ENCODE results near the gene GCKR.
"Not testable (repeated sequence)": the region's sequence is repeated elsewhere in the genome, so short reads cannot be mapped to it uniquely, and the experiment has no call there.

GCKR gene

DNA sequence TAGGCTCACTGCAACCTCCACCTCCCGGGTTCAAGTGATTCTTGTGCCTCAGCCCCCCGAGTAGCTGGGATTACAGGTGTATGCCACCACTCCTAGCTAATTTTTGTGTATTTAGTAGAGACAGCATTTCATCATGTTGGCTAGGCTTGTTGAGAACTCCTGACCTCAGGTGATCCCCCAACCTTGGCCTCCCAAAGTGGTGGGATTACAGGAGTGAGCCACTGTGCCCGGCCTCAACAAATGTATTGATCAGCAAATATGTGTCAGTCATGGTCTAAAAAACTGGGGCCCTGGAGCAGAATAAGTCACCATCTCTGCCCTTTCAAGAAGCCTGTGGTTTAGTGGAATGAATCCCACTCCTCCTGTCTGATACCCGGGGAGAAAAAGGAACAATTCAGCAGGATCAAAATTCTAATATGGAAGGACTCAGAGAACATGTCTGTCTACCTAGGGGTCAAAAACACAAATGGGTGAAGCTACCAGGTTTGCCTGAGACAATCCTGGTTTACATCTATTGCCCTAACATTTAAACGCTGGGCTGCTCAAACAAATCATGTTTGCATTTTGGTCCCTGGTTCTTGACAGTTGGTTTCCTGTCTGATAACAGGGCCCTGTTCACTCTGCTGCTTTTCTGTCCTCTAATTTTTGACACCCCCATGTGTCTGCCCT lies 21.6 kb downstream of the GCKR start:
- DNase-seq: no peak

DNA sequence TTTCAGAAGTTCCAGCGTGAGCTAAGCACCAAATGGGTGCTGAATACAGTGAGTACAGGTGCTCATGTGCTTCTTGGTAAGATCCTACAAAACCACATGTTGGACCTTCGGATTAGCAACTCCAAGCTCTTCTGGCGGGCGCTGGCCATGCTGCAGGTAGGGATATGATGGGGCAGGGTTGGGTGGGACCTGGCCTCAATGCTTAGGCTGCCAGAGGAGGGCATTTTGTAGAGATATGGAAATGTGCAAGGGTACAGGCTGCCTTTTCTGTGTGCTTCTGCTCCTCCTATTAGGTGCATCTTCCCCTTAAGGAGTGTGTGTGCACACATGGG lies 22.1 kb downstream of the GCKR start:
- DNase-seq: no peak

DNA sequence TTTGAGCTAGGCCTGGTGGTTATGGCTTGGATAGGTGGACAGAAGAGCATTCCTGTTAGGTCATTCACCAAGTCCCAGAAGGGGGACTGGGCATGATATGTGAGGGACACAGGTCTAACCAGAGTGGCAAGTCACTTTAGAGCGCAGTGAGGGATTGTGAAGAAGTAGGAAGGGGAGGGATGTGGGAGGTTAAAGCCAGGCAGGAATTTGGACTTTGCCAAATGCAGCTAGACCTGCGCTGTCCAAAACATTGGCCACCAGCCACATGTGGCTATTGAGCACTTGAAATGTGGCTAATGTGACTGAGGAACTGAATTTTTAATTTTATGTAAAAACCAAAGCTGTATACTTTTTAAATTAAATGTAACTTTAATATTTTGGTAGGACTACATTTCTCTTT lies 23.7 kb downstream of the GCKR start:
- no peak for DNase-seq

DNA sequence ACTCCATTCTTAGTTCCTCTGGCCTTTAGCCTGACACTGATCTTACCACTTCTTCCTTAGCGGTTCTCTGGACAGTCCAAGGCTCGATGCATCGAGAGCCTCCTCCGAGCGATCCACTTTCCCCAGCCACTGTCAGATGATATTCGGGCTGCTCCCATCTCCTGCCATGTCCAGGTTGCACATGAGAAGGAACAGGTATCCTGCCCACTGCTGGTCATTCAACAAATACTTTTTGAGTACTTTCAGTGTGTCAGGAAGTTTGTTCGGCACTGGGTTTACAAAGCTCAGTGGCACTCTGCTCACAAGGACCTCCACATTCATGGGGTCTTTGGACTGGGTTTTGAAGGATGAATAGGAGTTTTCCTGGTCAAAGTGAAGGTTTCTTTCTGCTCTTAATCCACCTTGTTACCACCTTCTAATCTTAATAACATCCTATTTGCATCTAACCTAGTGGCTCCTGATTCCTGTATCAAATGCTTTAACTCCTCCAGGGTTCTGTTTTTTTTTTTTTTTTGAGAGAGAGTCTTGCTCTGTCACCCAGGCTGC lies 25.8 kb downstream of the GCKR start:
- no peak for DNase-seq

DNA sequence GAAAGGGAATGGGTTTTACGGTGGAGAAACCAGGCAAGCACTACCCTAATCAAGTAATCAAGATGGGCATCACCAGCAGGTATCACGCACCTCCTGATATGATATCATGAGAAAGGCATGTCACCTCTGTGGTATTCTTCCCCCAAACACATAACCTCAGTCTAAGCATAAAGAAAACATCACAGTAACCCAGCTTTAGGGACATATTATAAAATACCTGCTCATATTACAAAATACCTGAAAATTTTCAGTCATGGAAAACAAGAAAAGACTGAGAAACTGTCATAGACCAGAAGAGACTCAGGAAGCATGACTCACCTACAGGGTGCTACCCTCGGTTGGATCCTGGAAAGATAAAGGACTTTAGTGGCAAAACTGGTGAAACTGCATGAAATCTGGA lies 30.5 kb downstream of the GCKR start:
- DNase-seq: no peak

DNA sequence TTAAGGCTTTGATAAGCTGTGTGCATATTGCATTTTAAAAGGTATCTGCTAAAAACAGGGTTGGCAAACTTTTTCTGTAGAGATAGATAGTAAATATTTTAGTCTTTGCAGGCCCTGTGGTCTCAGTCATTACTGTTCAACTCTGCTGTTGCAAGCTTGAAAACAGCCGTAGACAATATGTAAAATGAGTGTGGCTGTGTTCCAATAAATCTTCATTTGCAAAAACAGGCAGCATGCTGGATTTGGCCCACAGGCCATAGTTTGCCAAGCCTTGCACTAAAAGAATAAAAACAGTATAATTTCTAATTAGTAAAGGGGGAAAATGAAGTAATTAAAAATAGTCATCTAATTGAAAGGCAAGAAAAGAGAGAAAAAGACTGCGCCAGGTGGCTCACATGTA lies 35.3 kb downstream of the GCKR start:
- DNase-seq: no peak

DNA sequence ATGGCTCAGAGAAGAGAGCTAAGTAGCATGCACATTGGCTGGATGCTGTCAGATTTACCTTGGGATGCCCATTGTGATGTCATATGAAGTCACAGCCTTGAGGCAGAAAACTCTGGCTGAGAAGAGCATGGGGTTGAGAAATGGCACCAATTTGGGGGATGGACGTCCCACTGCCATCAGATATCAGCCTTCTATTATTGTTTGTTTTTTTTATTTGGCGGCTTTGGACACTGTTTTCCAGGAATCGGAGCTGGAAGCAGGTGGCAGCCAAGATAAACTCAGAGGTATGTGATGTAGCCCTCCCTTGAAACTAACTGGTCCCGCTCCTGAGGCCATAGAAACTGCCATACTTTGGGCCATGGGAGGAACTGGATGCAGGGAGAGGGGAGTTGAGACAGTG lies 40.6 kb downstream of the GCKR start:
- DNase-seq: no peak

DNA sequence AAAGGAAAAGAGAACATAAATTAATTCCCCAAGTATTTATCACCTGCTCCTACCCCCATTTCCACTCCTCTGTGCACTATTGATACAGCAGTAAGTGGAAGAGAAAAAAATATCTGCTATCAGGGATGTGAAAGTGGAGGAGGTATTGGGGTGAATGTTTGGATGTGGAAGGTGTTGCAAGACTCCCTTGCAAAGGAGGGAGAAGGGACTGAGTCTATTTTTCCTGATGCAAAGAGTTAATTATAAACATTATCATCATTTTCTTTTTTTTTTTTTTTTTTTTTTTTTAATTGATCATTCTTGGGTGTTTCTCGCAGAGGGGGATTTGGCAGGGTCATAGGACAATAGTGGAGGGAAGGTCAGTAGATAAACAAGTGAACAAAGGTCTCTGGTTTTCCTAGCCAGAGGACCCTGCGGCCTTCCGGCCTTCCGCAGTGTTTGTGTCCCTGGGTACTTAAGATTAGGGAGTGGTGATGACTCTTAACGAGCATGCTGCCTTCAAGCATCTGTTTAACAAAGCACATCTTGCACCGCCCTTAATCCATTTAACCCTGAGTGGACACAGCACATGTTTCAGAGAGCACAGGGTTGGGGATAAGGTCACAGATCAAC lies 42.3 kb downstream of the GCKR start:
- DNase-seq: not testable (repeated sequence)

DNA sequence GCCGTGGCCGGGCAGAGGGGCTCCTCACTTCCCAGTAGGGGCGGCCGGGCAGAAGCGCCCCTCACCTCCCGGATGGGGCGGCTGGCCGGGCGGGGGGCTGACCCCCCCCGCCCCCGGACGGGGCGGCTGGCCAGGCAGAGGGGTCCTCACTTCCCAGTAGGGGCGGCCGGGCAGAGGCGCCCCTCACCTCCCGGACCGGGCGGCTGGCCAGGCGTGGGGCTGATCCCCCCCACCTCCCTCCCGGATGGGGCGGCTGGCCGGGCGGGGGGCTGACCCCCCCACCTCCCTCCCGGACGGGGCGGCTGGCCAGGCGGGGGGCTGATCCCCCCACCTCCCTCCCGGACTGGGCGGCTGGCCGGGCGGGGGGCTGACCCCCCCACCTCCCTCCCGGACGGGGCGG lies 43.0 kb downstream of the GCKR start:
- not testable (repeated sequence) for DNase-seq

DNA sequence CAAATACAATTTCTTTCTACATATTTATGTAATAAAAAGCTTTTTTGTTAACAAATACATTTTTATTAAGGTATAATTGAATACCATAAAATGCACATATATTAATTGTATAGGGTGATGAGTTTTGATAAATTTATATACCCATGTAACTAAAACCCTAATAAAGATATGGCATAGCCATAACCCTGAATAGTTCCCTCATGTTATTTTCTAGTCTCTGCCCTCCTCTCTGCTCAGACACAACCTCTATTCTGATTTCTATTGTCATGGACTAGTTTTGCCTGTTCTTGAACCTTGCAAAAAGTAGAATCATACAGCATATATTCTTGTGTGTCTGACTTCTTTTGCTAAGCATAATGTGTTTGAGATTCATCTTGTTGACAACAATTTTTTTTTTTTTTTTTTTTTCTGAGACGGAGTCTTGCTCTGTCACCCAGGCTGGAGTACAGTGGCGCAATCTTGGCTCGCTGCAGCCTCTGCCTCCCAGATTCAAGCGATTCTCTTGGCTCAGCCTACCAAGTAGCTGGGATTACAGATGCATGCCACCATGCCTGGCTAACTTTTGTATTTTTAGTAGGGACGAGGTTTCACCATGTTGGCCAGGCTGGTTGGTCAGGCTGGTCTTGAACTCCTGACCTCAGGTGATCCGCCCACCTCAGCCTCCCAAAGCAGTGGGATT lies 47.6 kb downstream of the GCKR start:
- DNase-seq: no peak

DNA sequence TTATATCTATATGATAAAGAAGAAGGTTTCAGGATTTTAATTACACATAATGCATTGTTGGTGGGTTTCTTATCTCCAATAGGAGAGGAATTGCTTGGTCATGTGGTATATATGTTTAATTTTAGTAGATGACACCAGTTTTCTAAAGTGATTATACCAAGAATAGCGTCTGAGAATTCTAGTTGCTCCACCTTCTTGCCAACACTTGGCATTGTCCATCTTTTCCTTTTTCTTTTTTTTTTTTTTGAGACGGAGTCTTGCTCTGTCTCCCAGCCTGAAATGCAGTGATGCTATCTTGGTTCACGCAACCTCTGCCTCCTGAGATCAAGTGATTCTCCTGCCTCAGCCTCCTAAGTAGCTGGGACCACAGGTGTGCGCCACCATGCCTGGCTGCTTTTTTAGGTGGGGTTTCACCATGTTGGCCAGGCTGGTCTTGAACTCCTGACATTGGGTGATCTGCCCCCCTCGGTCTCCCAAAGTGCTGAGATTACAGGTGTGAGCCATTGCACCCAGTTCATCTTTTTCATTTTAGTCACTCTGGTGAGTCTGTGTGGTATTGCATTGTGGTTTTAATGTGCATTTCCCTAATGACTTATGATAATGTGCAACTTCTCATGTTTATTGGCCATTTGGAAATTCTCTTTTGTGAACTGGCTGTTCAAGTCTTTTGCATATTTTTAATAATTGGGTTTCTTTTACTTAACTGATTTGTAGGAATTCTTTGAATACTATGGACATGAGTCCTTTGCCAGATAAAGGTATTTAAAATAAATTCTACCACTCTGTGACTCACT lies 48.9 kb downstream of the GCKR start:
- no peak for DNase-seq

DNA sequence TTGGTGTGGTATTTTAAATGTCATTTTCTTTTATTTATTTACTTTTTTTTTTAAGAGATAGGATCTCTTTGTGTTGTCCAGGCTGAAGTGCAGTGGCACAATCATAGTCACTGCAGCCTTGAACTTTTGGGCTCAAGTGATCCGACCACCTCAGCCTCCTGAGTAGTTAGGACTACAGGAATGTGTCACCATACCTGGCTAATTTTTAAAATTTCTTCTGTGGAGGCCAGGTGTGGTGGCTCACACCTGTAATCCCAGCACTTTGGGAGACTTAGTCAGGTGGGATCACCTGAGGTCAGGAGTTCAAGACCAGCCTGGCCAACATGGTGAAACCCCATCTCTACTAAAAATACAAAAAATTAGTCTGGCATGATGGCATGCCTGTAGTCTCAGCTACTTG lies 52.7 kb downstream of the GCKR start:
- DNase-seq: no peak

DNA sequence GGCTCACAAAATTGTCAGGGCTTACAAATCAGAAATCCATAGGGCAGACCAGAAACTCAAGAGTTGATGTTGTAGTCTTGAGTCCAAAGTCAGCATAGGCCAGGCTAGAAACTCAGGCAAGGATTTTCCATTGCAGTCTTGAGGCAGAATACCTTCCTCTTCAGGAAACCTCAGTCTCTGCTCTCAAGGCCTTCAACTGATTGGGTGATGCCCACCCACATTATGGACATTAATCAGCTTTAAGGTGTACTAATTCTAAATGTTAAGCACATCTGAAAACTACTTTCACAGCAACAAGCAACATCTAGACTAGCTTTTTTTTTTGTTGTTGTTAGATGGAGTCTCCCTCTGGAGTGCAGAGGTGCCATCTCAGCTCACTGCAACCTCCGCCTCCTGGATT lies 54.9 kb downstream of the GCKR start:
- DNase-seq: no peak

DNA sequence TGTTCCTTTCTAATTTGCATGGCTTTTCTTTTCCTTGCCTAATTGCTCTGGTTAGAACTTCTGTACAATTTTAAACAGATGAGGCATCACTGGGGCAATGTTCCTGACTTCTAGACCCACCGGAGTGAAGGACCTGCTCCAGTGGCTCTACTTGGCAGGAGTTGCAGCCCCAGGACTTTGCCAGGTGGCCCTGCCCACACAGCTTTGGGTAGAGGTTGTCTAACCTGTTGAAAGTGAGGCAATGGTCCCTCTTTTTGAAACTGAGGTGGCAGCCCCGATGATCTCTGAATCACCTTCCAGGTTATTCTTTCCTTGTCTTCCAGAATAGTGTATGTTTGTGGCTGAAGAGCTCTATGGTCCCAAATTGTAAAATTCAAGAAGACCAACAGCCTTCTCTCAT lies 56.3 kb downstream of the GCKR start:
- no peak for DNase-seq

DNA sequence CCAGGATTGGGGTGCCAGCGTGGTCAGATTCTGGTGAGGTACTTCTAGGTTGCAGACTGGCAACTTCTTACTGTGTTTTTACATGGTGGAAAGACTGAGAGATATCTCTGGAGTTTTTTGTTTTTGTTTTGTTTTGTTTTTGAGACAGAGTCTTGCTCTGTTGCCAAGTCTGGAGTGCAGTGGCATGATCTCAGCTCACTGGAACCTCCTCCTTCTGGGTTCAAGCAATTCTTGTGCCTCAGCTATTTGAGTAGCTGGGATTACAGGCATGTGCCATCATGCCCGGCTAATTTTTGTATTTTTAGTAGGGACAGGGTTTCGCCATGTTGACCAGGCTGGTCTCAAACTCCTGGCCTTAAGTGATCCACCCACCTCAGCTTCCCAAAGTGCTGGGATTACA lies 57.8 kb downstream of the GCKR start:
- not testable (repeated sequence) for DNase-seq

DNA sequence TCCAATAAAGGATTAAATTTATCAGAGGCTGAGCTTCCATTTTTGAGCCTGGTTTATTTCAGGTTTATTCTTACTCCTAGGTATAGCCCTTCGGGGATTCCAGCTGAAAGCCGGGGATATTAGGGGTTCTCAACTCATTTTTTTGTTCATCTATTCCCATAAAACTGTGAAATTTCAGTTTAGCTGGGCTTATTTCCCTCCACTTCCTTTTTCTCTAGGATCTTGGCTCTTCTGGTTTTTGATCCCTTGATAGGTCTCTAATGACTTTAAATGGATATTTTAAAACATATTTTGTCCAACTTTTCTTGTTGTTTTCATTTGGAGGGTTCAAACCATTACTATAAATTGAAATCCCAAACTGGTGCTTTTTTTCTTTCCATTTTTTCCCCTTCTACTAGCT lies 62.6 kb downstream of the GCKR start:
- DNase-seq: no peak

DNA sequence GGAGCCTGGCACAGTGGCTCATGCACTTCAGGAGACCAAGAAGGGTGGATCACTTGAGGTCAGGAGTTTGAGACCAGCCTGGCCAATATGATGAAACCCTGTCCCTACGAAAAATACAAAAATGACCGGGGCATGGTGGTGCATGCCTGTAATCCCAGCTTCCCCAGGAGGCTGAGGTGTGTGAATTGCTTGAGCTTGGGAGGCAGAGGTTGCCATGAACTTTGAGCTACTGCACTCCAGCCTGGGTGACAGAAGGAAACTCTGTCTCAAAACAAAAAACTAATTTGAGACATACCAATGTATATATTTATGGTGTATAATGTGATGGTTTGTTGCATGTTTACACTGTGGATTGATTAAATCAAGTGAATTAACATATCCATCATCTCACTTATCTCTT lies 64.4 kb downstream of the GCKR start:
- no peak for DNase-seq

DNA sequence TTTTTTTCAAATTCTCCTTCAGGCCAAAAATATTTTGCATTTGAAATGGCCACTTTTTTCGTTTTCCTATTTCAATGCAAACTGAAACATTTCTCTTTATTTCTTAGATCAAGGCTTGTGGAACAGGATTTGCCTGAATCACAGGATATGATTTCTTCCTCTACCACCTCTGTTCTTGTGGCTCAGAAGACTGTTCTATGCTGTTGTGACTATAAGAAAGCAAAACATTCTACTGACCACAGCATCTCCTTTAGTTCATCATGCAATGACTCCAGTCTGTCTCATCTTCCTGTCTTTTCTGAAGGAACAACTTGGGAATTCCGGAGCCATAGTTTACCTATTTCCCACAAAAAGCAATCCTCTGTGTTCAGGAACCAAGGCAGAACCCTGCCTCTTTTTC lies 70.0 kb downstream of the GCKR start:
- DNase-seq: no peak

DNA sequence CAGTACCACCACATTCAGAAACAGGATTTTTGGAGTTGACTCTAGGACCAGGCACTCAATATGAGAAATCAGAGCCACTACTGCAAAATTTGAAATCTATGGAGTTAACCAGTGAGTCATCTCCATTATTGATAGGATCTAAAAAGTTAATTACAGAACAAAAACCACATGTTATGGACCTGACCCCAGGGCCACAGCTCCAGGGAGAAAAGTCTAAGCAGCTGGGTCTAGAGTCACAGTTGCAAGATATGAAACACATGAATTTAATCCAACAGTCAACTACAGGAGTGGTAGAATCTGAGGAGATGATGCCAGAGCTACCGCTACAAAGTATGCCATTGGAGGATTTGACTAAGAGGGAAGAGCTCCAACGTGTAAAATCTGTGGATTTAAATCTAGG lies 72.8 kb downstream of the GCKR start:
- no peak for DNase-seq

DNA sequence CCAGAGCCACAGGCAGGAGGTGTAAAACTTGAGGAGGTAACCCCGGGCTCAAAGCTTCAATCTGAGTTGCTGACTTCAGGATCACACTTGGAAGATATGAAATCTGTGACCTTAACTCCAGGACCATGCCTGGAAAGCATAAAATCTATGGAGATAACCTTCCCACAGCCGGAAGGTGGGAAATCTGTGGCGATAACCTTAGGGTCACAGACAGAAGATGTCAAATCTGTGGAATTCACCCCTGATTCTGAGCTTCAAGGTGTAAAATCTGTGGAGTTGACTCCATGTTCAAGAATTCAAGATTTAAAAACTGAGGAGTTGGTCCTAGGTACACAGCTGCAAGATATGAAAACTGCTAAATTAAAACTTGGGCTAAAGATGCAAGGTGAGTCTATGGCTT lies 74.6 kb downstream of the GCKR start:
- no peak for DNase-seq

DNA sequence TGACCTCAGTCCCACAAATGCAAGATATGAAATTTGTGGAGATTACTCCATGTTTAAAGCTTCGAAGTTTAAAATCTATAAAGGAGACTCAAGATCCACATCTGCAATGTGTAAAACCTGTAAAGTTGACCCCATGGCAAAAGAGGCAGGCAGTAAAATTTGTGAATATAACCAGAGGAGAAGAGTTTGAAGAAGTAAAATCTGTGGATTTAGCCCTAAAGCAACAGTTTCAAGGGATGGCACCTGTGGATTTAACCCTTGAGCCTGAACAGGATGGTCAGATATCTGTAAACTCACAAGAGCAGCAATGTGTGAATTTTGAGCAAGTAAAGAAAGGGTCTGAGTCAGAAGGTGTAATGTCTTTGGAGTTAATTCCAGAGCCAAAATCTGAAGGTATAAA lies 75.0 kb downstream of the GCKR start:
- no peak for DNase-seq

DNA sequence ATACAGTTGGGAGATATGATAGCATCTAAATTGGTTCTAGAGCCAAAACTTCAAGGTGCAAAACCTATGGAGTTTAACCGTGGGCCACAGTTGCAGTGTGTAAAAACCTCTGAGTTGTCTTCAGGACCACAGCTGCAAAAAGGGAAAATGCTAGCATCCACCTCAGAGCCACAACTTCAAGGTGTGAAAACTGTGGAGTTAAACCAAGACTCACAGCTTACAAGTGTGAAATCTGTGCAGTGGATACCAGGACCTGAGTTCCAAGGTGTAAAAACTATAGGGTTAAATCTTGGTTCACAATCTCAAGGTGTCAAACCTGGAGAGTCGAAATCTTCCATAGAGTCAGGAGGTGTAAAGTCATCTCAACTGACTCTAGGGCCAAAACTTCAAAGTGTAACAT lies 75.8 kb downstream of the GCKR start:
- DNase-seq: no peak

DNA sequence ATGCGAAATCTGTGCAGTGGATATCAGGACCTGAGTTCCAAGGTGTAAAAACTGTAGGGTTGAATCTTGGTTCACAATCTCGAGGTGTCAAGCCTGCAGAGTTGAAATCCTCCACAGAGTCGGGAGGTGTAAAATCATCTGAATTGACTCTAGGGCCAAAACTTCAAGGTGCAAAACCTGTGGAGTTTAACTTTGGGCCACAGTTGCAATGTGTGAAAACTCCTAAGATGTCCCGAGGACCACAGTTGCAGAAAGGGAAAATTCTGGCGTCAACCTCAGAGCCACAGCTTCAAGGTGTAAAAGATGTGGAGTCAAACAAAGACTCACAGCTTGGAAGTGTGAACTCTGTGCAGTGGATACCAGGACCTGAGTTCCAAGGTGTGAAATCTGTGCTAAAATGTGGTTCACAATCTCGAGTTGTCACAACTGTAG lies 76.4 kb downstream of the GCKR start:
- DNase-seq: no peak

Measured in NCI-H748 treated with DMSO at 0.1 percent for 48 hours (cell line).